Fibroblast of villous mesenchyme (primary cell): ENCODE results near the gene STK16. TPM values are rescaled to one million over a fixed set of nuclear protein-coding genes. Genes with fewer than 3 reads are reported as not detected.

Source experiments
- DNase-seq: peaks from one replicate; pipeline ENCODE4 v3.0.0-alpha.2; 2010; ENCODE audit warnings: low read depth
- H3K4me3 ChIP-seq: 2 replicates; pipeline ENCODE4 v1.5.1; 2011; ENCODE audit warnings: low read depth, mild to moderate bottlenecking, low read length
- CTCF ChIP-seq: IDR thresholded peaks from 2 replicates; pipeline ENCODE4 v1.5.1; 2012; ENCODE audit warnings: low read depth, mild to moderate bottlenecking, low read length; ENCODE audit not compliant: insufficient read depth
- total RNA-seq: library from RNA; depleted of rRNA; stranded (reverse); fragments of >200 nt; gene quantifications from 2 replicates; pipeline ENCODE4 v1.2.3, GENCODE V29; 2012

STK16 gene
- total RNA-seq, 1 donor: 22.9 TPM

DNA sequence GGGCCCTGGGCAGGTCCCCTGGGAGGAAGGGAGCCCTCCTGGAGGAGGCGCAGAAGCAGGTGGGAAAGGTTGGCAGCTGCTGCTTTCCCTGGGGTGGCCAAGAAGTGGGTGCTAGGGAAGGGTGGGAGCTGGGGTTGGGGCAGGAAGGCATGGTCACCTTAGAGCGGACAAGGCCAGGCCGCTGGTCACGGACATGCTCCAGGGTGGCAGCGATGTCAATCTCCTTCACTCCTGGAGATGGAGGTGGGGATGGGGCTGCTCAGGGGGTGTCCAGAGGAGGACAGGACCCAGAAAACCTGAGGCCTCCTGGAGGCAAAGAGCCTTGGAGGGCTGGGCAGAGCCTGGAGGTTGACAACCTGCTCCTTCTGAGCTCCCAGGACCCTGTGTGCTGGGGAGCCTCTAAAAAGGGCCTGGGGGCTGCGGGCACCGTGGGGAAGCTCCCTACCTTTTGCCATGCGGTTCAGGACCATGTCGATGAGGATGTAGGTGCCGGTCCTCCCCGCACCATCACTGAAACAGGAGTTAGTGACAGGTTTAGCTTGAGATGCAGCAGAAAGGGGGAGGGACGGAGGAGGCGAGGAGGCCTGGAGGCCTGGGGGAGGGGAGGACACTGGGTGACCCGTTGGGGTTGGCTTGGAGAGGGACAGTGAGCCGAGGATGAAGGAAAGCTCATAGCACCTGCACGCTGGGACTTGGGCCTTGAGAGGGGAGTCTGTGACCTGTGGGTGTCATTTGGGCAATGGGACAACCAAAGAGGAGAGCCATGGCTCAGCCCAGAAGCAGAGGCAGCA is 45.3 kb downstream of the STK16 start:
- no peak for TF ChIP-seq CTCF
- no peak overlapping the region for H3K4me3 ChIP-seq
- no peak for DNase-seq

DNA sequence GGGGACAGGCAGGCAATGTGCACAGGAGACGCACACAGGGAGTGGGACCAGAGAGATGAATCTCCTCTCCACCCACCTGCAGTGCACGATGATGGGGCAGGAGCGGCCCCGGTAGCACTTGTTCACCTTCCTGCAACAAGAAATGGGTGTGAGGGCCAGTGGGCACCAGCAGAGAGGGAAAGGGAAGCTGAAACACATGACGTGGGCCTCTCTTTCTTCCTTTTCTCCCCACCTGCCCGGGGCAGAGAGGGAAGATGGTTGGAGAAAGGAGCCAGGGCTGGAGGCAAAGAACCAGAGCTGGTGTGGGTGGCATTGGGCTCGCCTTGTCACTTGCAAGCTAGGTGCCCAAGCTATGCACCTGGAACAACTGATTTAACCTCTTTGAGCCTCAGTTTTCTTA is 46.1 kb downstream of the STK16 start:
- H3K4me3 ChIP-seq: no peak overlapping the region
- no peak for TF ChIP-seq CTCF
- DNase-seq: no peak

DNA sequence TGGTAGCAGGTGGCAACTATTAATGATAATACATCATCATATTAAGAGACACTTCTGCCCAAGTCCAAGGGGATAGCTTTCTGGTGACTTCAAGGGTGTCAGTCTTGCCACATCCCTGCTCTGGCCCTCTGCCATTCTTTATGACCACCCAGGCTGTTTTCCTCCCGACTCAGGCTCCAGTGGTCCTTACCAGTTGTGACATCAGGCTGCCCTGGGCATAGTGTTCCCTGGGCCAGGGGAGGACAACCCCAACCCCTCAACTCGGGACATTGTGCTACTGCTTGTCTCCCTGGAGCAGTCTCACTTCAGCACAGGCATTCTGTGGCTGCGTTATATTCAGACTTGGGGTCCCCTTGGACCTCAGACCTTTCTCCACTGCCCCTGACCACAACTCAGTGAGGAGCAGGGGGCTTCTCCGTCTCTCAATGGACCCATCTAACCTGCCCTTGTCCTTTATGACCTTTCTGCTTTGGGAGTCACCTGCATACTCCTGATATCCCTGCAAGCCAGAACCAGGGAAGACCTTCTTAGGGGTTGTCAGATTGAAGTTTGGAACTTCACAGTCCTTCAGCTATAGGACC is 46.7 kb downstream of the STK16 start:
- H3K4me3 ChIP-seq: no peak overlapping the region
- no peak for TF ChIP-seq CTCF
- DNase-seq: no peak

- TF ChIP-seq CTCF: no peak
- no peak overlapping the region for H3K4me3 ChIP-seq
- no peak for DNase-seq
Observed at GRCh38 chr2:219292616-219293015, 47.3 kb downstream of the STK16 start.

GRCh38 chr2:219293736-219294231 is 48.5 kb downstream of the STK16 start:
- H3K4me3 ChIP-seq: no peak overlapping the region
- no peak for DNase-seq
- no peak for TF ChIP-seq CTCF

DNA sequence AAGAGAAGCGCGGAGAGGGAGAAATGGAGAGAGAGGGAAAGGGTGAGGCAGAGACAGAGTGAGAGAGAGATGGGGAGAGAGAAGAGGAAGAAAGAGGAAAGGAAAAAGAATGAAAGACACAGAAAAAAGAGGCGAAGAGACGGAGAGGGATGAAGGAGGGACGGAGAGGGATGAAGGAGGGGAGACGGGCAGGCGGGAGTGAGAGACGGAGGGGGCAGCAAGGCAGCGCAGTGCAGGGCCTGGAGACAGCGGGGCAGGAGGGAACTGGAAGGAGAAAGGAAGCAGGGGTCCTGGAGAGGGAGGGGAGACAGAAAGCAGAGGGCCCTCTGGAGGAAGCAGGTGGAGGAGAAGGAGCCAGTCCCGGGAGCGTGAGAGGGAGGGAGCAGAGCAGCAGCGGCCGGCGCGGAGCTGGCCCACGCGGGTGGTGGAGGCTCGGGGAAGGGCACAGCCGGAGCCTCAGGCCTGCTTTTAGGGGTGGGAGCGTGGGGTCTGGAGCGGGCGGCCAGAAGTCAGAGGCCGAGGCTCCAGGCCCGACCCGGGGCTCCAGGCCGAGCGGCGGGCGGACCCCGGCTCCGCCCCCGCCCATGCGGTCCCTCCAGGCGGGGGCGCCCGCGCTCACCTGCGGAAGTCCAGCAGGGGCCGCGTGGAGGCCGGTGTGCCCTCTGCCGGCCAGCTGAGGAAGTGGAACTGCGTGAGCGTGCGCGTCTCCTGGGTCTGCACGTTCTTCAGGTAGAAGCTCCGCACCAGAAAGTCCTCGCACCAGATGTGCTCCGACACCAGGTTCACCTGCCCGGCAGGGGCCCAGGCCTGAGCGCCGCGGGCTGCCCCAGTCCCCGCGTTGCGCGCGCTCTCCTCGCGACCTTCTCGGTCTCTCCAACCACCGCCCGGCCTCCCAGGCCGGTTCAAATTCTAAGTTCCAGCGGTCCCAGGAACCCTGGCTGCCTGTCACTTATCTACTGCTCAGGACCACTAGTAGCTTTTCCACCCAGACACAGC is 49.4 kb downstream of the STK16 start:
- TF ChIP-seq CTCF: peak; percentile 93
- peak; percentile 77 for DNase-seq
- peak overlapping the region; percentile 60 for H3K4me3 ChIP-seq
